GM21515 (cell line): ENCODE data around the gene TEX19.
"Not testable (repeated sequence)": the region's sequence is repeated elsewhere in the genome, so short reads cannot be mapped to it uniquely, and the experiment has no call there.

ENCODE experiments used
- ATAC-seq: cut with Tn5 transposase; IDR thresholded peaks from one replicate; pipeline ENCODE4 v1.9.1; 2021; ENCODE audit not compliant: unreplicated experiment

The TEX19 gene

GRCh38 chr17:82374626-82375331, 15.7 kb downstream of the TEX19 start:
- no peak for ATAC-seq

- ATAC-seq: no peak
Observed at GRCh38 chr17:82375359-82376041, 16.5 kb downstream of the TEX19 start.

GRCh38 chr17:82376042-82376730, 17.1 kb downstream of the TEX19 start:
- no peak for ATAC-seq

GRCh38 chr17:82377294-82377693, 18.2 kb downstream of the TEX19 start:
- ATAC-seq: not testable (repeated sequence)

- ATAC-seq: no peak
Observed at GRCh38 chr17:82377924-82378740, 19.1 kb downstream of the TEX19 start.

- ATAC-seq: no peak
Observed at GRCh38 chr17:82378741-82379021, 19.6 kb downstream of the TEX19 start.

GRCh38 chr17:82380860-82381702, 22.0 kb downstream of the TEX19 start:
- ATAC-seq: no peak

GRCh38 chr17:82381703-82382009, 22.6 kb downstream of the TEX19 start:
- ATAC-seq: not testable (repeated sequence)

- ATAC-seq: not testable (repeated sequence)
Observed at GRCh38 chr17:82382220-82382932, 23.3 kb downstream of the TEX19 start.

- ATAC-seq: no peak
Observed at GRCh38 chr17:82382933-82383255, 23.8 kb downstream of the TEX19 start.

GRCh38 chr17:82383411-82383810, 24.4 kb downstream of the TEX19 start:
- ATAC-seq: no peak

GRCh38 chr17:82384051-82384729, 25.1 kb downstream of the TEX19 start:
- ATAC-seq: no peak

GRCh38 chr17:82384730-82385481, 25.9 kb downstream of the TEX19 start:
- ATAC-seq: no peak

- ATAC-seq: no peak
Observed at GRCh38 chr17:82385559-82386254, 26.7 kb downstream of the TEX19 start.

GRCh38 chr17:82386255-82386831, 27.3 kb downstream of the TEX19 start:
- no peak for ATAC-seq

GRCh38 chr17:82386881-82387704, 28.0 kb downstream of the TEX19 start:
- ATAC-seq: no peak

GRCh38 chr17:82387705-82388106, 28.7 kb downstream of the TEX19 start:
- no peak for ATAC-seq
